A549 (cell line): ENCODE measurements around the gene SLC35F3. TPM values are rescaled to one million over a fixed set of nuclear protein-coding genes. Genes with fewer than 3 reads are reported as not detected.

ENCODE experiments used
- ATAC-seq, 2 experiments: fragments of 200-7000 bp in 1 of 2; fragments of >200 bp in 1 of 2; cut with Nextera tagmentation in 1 of 2; cut with Tn5 transposase in 1 of 2; 3 replicates each; pipeline versions ENCODE4 v1.8.0 to v1.9.1; 2018 to 2020; ENCODE audit warnings: mild to moderate bottlenecking in 1 of 2, moderate library complexity in 1 of 2
- CTCF ChIA-PET: fragments of 300-600 bp; sonication (Branson Sonifier 250); formaldehyde crosslinking; extraction: SDS; loops from one replicate; lab custom pipeline; 2021; ENCODE audit warnings: antibody characterized with exemption, inconsistent platforms; lab: Yijun Ruan, JAX
- POLR2A ChIA-PET: fragments of 350-600 bp; formaldehyde crosslinking; extraction: SDS; loops from one replicate; lab custom pipeline; 2021; ENCODE audit warnings: antibody characterized with exemption, inconsistent platforms; lab: Yijun Ruan, JAX
- DNase-seq, 2 experiments: peaks; one replicate each; pipeline versions ENCODE4 v3.0.0 to v3.0.0-alpha.2; 2011 to 2016; ENCODE audit warnings: low read depth in 1 of 2, low spot score in 1 of 2
- FAIRE-seq: peaks from 2 replicates; lab custom pipeline; 2011; peaks lifted over from hg19 to GRCh38; lab: Jason Lieb, UNC
- H3K27ac ChIP-seq, 2 experiments: fragments of >200 bp; sonication (Bioruptor Twin); formaldehyde crosslinking; 3 replicates each; pipeline ENCODE4 v1.5.1; 2016 to 2017
- H3K4me1 ChIP-seq: fragments of >200 bp; sonication (Bioruptor Twin); formaldehyde crosslinking; 3 replicates; pipeline ENCODE4 v1.6.1; 2016
- H3K4me2 ChIP-seq: fragments of >200 bp; sonication (Bioruptor Twin); formaldehyde crosslinking; 3 replicates; pipeline ENCODE4 v1.6.1; 2016
- H3K4me3 ChIP-seq: fragments of >200 bp; sonication (Bioruptor Twin); formaldehyde crosslinking; 3 replicates; pipeline ENCODE4 v1.5.1; 2016
- H3K9me3 ChIP-seq: fragments of >200 bp; sonication (Bioruptor Twin); formaldehyde crosslinking; 3 replicates; pipeline ENCODE4 v1.6.1; 2016
- ATOH8 ChIP-seq: fragments of 250-450 bp; sonication (Bioruptor Pico); IDR thresholded peaks from 2 replicates; pipeline ENCODE4 v1.5.0; 2020; ENCODE audit warnings: low read depth, mild to moderate bottlenecking, moderate library complexity
- BCL3 ChIP-seq: fragments of >200 bp; sonication (Bioruptor Twin); formaldehyde crosslinking; IDR thresholded peaks from 3 replicates; pipeline ENCODE4 v1.6.1; 2016
- BHLHE40 ChIP-seq: IDR thresholded peaks from 2 replicates; pipeline ENCODE4 v1.6.1; 2012; ENCODE audit warnings: low read depth, low read length, inconsistent platforms
- CEBPB ChIP-seq, 2 experiments: fragments of >200 bp in 1 of 2; sonication (Bioruptor Twin) in 1 of 2; formaldehyde crosslinking in 1 of 2; IDR thresholded peaks; 2 replicates each; pipeline ENCODE4 v1.6.1; 2012 to 2016
- EHF ChIP-seq: fragments of 250-450 bp; sonication (Bioruptor Pico); IDR thresholded peaks from 2 replicates; pipeline ENCODE4 v1.5.0; 2020; ENCODE audit warnings: mild to moderate bottlenecking
- EP300 ChIP-seq, 2 experiments: fragments of >200 bp; sonication (Bioruptor Twin); formaldehyde crosslinking; IDR thresholded peaks; 2 replicates in 1 of 2; 3 replicates in 1 of 2; pipeline ENCODE4 v1.6.1; 2016 to 2017
- ESRRA ChIP-seq: fragments of 150-350 bp; IDR thresholded peaks from 2 replicates; pipeline ENCODE4 v1.6.1; 2014; ENCODE audit warnings: mild to moderate bottlenecking, low read length, borderline replicate concordance
- FOSL2 ChIP-seq, 2 experiments: fragments of 450-650 bp in 1 of 2; fragments of >200 bp in 1 of 2; sonication (Bioruptor Twin) in 1 of 2; formaldehyde crosslinking; IDR thresholded peaks; 2 replicates each; pipeline versions ENCODE4 v1.5.0 to v1.6.1; 2016 to 2020; ENCODE audit warnings: mild to moderate bottlenecking in 1 of 2, moderate library complexity in 1 of 2
- GATA3 ChIP-seq: IDR thresholded peaks from 2 replicates; pipeline ENCODE4 v1.6.1; 2012; ENCODE audit warnings: borderline replicate concordance
- HDAC2 ChIP-seq: fragments of 200-600 bp; sonication (generic); IDR thresholded peaks from 2 replicates; pipeline ENCODE4 v1.6.1; 2016
- HEYL ChIP-seq: fragments of 250-450 bp; sonication (Bioruptor Pico); IDR thresholded peaks from 2 replicates; pipeline ENCODE4 v1.8.0; 2021; ENCODE audit warnings: mild to moderate bottlenecking, moderate library complexity
- HOXB13 ChIP-seq: fragments of 250-450 bp; sonication (Bioruptor Pico); IDR thresholded peaks from 2 replicates; pipeline ENCODE4 v1.5.0; 2020; ENCODE audit warnings: low read depth, mild to moderate bottlenecking, moderate library complexity
- JUN ChIP-seq, 2 experiments: fragments of >200 bp; sonication (Bioruptor Twin); formaldehyde crosslinking; IDR thresholded peaks; 2 replicates in 1 of 2; 3 replicates in 1 of 2; pipeline ENCODE4 v1.6.1; 2016 to 2017
- JUNB ChIP-seq: fragments of >200 bp; sonication (Bioruptor Twin); formaldehyde crosslinking; IDR thresholded peaks from 2 replicates; pipeline ENCODE4 v1.6.1; 2016
- KDM1A ChIP-seq: fragments of 200-600 bp; sonication (generic); IDR thresholded peaks from 2 replicates; pipeline ENCODE4 v1.6.1; 2016; ENCODE audit warnings: low read depth, mild to moderate bottlenecking
- MAFK ChIP-seq: fragments of 450-650 bp; IDR thresholded peaks from 2 replicates; pipeline ENCODE4 v1.6.1; 2014; ENCODE audit not compliant: partially characterized antibody
- MAX ChIP-seq: IDR thresholded peaks from 2 replicates; pipeline ENCODE4 v1.6.1; 2012
- NFE2L2 ChIP-seq: fragments of 150-350 bp; conservative IDR thresholded peaks from 2 replicates; pipeline ENCODE4 v1.6.1; 2014; ENCODE audit warnings: low read length
- RAD21 ChIP-seq, 2 experiments: fragments of >200 bp in 1 of 2; sonication (Bioruptor Twin) in 1 of 2; formaldehyde crosslinking in 1 of 2; IDR thresholded peaks in 1 of 2; conservative IDR thresholded peaks in 1 of 2; 2 replicates in 1 of 2; 3 replicates in 1 of 2; pipeline ENCODE4 v1.6.1; 2012 to 2018; ENCODE audit warnings: inconsistent platforms in 1 of 2
- SMC3 ChIP-seq: fragments of >200 bp; sonication (Bioruptor Twin); formaldehyde crosslinking; IDR thresholded peaks from 3 replicates; pipeline ENCODE4 v1.6.1; 2018; ENCODE audit warnings: inconsistent platforms
- ZC3H11A ChIP-seq: fragments of 450-650 bp; IDR thresholded peaks from 2 replicates; pipeline ENCODE4 v1.6.1; 2014; ENCODE audit warnings: antibody characterized with exemption, mild to moderate bottlenecking
- ZNF302 ChIP-seq: fragments of 250-450 bp; sonication (Bioruptor Pico); IDR thresholded peaks from 2 replicates; pipeline ENCODE4 v1.9.0; 2021; ENCODE audit warnings: inconsistent platforms, mild to moderate bottlenecking, moderate library complexity
- ZSCAN20 ChIP-seq: fragments of 250-450 bp; sonication (Bioruptor Pico); IDR thresholded peaks from 2 replicates; pipeline ENCODE4 v1.8.0; 2022; ENCODE audit warnings: mild to moderate bottlenecking, moderate library complexity
- WGBS: methylation state at CpG from one replicate; pipeline ENCODE4 v1.1.6; 2017; ENCODE audit errors: missing lambda C conversion rate; 5-methylcytosine and 5-hydroxymethylcytosine counted together
- polyA plus RNA-seq, 4 experiments: library from polyadenylated mRNA; depleted of rRNA in 3 of 4; stranded (reverse); fragments of >200 nt; fragmentation: RNase III in 1 of 4; extraction: RNeasy Plus Mini Kit Qiagen cat#74134 plus additional on column Dnase treatment in 1 of 4; gene quantifications; 2 replicates in 3 of 4; 3 replicates in 1 of 4; pipeline ENCODE4 v1.2.3, GENCODE V29; 2011 to 2017

SLC35F3 gene
- polyA plus RNA-seq, 2 of the 4 experiments (the other 2 are of a cell fraction), result 5.5 to 7.8 TPM

- FAIRE-seq (peak; percentile 7), DNase-seq (no peak)
Observed at GRCh38 chr1:233908092-233908491, 3.6 kb downstream of the SLC35F3 start.

GRCh38 chr1:233909195-233909594, 4.7 kb downstream of the SLC35F3 start:
- ChIA-PET POLR2A (interaction anchor here (0.9 to 1.4 kb wide), 2 partner anchors 9 to 200 kb away, joined by 3 to 4 read pairs; no protein-coding TSS in a partner anchor), CTCF (interaction anchor here (0.8 to 1.6 kb wide), 6 partner anchors 8 to 469 kb away, joined by 3 to 5 read pairs (median 4); no protein-coding TSS in a partner anchor)
- Histone ChIP-seq H3K9me3 (no peaks in the 10 kb centered on the region), H3K4me1 (peaks cover 65% of the 10 kb centered on the region), H3K4me3 (no peak overlapping the region), H3K4me2 (peak overlapping the region; percentile 62), H3K27ac (peak overlapping the region; percentile 77 to 94)
- TF ChIP-seq HEYL (CRISPR knock-in tag), result no peak
- TF ChIP-seq FOSL2 (IDR thresholded peaks at IDR 0.05), result peak; percentile 94
- TF ChIP-seq FOSL2 (CRISPR knock-in tag; IDR thresholded peaks at IDR 0.05), result peak; percentile 90
- peak; percentile 12 to 42; a peak in 2 of 4 replicates for TF ChIP-seq CEBPB (IDR thresholded peaks at IDR 0.05)
- peak; percentile 64 for TF ChIP-seq MAX
- peak; percentile 79 for TF ChIP-seq MAFK
- TF ChIP-seq RAD21 (conservative IDR thresholded peaks at IDR 0.05 in 1 of 2, IDR thresholded peaks at IDR 0.05 in 1 of 2), result peak; percentile 24 to 53; a peak in 3 of 5 replicates
- TF ChIP-seq BHLHE40, result no peak
- TF ChIP-seq ZNF302 (CRISPR knock-in tag), result no peak
- TF ChIP-seq EHF, result 0 out of 2 replicates have a peak, but pooled peaks have one; percentile 43
- peak; percentile 82 to 90; a peak in 4 of 5 replicates for TF ChIP-seq JUN (IDR thresholded peaks at IDR 0.05)
- peak; percentile 87; the same call in 2 of the 3 replicates for TF ChIP-seq BCL3
- TF ChIP-seq ZC3H11A, result no peak
- TF ChIP-seq KDM1A, result no peak
- peak; percentile 46 for TF ChIP-seq SMC3
- TF ChIP-seq EP300 (IDR thresholded peaks at IDR 0.05), result peak; percentile 81 to 90; a peak in 4 of 5 replicates
- peak; percentile 86; the same call in 1 of the 2 replicates for TF ChIP-seq GATA3
- TF ChIP-seq JUNB, result peak; percentile 93
- WGBS, result 0% methylated on average over 1 of the region's 1 CpG
- peak; percentile 53 to 94 for DNase-seq
- peak; percentile 52 to 79 for ATAC-seq
- peak; percentile 99 for FAIRE-seq

More at GRCh38 chr1:233908092-233908491, 3.6 kb downstream of the SLC35F3 start:
- Histone ChIP-seq H3K9me3 (no peaks in the 10 kb centered on the region), H3K4me3 (no peak overlapping the region), H3K4me1 (peaks cover 63% of the 10 kb centered on the region), H3K27ac (peak overlapping the region; percentile 77 to 94; a peak in 5 of 6 replicates)
- POLR2A ChIA-PET, result interaction anchor here (1.4 kb wide), 1 partner anchor 10 kb away, joined by 4 read pairs; no protein-coding TSS in a partner anchor
- ATAC-seq, result no peak
- TF ChIP-seq EP300 (IDR thresholded peaks at IDR 0.05), result no peak
- TF ChIP-seq NFE2L2, result no peak
- no peak for TF ChIP-seq HOXB13 (CRISPR knock-in tag)
- TF ChIP-seq ZSCAN20 (CRISPR knock-in tag), result no peak
- no peak for TF ChIP-seq ATOH8 (CRISPR knock-in tag)
- no peak for TF ChIP-seq HDAC2
- no peak for TF ChIP-seq ESRRA
- TF ChIP-seq, all 56 proteins: peak for 0
- CTCF ChIA-PET, result interaction anchor here (0.9 to 2.5 kb wide), 4 partner anchors 10 to 203 kb away, joined by 4 to 6 read pairs (median 5); no protein-coding TSS in a partner anchor
- no peak overlapping the region; the same call in 2 of the 3 replicates for H3K4me2 ChIP-seq
